ENCODE measurements around the gene NTRK2.

DNA sequence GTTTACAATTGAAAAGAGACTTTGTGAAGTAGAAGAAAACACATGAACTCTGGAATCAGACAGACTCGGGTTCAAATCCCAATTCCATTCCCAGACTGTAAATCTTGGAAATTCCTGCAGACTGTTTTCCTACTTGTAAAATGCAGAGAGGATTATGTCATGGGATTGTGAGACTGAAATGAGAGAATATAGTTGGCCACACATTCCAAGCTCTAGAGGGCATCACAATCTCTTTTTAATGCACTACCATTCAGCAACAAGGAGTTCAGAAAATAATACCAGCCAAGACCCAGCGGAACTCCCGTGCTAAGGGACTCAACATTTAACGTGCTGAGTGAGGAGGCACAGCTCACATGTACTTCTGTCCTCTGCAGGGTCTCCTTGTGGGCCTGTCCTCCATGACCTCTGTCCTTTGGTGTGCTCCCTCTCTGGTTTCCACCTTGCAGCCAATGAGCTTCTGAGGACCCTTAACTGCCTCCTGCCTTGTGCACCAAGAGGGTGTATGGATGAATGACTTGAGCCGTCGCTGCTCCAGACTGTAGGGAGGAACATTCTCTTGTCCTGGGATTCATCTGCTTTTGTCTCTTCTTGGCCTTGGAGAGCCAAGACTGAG is 263.5 kb downstream of the NTRK2 start:
- TF ChIP-seq, protein P1, sequence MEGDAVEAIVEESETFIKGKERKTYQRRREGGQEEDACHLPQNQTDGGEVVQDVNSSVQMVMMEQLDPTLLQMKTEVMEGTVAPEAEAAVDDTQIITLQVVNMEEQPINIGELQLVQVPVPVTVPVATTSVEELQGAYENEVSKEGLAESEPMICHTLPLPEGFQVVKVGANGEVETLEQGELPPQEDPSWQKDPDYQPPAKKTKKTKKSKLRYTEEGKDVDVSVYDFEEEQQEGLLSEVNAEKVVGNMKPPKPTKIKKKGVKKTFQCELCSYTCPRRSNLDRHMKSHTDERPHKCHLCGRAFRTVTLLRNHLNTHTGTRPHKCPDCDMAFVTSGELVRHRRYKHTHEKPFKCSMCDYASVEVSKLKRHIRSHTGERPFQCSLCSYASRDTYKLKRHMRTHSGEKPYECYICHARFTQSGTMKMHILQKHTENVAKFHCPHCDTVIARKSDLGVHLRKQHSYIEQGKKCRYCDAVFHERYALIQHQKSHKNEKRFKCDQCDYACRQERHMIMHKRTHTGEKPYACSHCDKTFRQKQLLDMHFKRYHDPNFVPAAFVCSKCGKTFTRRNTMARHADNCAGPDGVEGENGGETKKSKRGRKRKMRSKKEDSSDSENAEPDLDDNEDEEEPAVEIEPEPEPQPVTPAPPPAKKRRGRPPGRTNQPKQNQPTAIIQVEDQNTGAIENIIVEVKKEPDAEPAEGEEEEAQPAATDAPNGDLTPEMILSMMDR (optimal IDR thresholded peaks at IDR 0.05 in 1 of 3, IDR thresholded peaks at IDR 0.05 in 1 of 3, conservative IDR thresholded peaks at IDR 0.05 in 1 of 3; ENCODE audit: extremely low read depth in 1 of 3, insufficient read depth in 2 of 3, low read length in 3 of 3) = peak; percentile 7 to 44 (median 43)
- no peak for TF ChIP-seq EZH2 (IDR thresholded peaks at IDR 0.05; ENCODE audit: low read length)
